HG03025 (cell line): Measurements from ENCODE around the gene ABCA3.

Experiments used
- ATAC-seq: cut with Tn5 transposase; IDR thresholded peaks from one replicate; pipeline ENCODE4 v1.9.1; 2021; ENCODE audit warnings: mild to moderate bottlenecking, moderate library complexity; ENCODE audit not compliant: unreplicated experiment, low FRiP score

ABCA3 gene

DNA sequence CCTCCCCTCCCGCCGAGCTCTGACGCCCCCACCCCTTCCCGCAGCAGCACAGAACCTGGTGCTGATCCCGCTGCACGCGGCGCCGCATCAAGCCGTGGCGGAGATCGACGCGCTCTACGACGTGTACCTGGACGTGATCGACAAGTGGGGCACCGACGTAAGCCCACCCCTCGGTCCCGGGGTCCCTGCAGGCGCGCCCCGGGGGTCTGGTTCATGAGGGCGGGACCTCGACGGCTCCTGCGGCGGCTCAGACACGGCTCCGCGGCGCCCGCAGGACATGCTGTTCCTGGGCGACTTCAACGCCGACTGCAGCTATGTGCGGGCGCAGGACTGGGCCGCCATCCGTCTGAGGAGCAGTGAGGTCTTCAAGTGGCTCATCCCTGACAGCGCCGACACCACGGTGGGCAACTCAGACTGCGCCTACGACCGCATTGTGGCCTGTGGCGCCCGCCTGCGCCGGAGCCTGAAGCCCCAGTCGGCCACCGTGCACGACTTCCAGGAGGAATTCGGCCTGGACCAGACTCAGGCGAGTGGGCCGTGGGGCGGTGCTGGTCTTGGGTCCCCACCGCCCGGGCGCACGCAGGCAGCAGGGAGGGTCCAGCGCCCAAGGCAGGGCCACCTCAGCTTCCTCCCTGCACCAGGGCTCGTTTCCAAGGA is 102.9 kb downstream of the ABCA3 start:
- ATAC-seq = no peak

- no peak for ATAC-seq
Observed at GRCh38 chr16:2237102-2237482, 103.4 kb downstream of the ABCA3 start.

GRCh38 chr16:2236337-2237101 is 104.0 kb downstream of the ABCA3 start, which contains the start of gene DNASE1L2:
TSS of gene DNASE1L2 (plus strand) at chr16:2236444. CDS start at chr16:2236817, 373 bp downstream.
- ATAC-seq = no peak

DNA sequence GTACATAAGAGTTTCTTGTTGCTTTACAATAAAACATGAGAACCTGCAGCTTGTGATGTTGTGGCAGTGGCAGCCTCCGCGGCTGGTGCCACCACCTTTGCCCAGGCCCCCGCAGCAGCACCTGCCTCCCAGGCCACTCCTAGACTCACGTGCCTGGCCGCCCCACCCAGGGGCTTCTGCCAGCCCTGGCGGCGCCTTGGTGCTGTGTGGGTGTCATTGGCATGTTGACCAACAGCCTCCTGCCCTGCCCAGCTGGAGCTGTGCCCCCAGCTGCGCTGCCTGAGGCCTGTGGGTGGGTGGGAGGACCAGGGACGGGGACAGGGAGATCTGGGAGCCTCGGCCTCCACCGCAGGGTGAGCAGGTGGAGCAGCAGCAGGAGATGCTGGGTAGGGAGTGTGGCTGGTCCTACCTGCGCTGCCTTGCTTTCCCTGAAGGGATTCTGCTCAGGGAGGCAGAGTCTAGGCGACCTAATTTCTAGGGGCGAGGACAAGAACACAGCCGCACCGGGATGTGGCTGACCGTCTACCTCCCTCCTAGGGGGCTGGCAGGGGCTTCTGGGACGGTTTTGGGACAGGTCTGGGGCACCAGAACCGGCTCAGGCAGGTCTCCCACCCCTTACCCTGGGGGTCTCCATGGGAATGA is 104.7 kb downstream of the ABCA3 start:
- ATAC-seq = no peak

GRCh38 chr16:2235234-2235651 is 105.3 kb downstream of the ABCA3 start:
- ATAC-seq = no peak

DNA sequence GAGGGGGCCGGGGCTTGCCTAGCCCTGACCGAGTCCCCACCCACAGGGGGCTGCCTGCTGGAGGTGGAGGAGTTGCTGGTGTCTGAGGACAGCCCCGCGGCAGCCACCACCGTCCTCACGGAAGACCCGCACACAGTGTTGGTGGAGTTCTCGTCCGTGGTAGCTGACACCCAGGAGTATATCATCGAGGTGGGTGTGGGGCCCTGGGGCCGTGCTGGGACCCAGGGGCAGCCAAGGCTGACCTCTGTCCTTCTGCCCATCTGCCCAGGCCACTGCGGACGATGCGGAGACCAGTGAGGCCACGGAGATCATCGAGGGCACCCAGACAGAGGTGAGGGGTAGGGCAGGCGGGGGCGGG is 105.7 kb downstream of the ABCA3 start:
- ATAC-seq = no peak

- no peak for ATAC-seq
Observed at GRCh38 chr16:2233872-2234812, 106.4 kb downstream of the ABCA3 start.

DNA sequence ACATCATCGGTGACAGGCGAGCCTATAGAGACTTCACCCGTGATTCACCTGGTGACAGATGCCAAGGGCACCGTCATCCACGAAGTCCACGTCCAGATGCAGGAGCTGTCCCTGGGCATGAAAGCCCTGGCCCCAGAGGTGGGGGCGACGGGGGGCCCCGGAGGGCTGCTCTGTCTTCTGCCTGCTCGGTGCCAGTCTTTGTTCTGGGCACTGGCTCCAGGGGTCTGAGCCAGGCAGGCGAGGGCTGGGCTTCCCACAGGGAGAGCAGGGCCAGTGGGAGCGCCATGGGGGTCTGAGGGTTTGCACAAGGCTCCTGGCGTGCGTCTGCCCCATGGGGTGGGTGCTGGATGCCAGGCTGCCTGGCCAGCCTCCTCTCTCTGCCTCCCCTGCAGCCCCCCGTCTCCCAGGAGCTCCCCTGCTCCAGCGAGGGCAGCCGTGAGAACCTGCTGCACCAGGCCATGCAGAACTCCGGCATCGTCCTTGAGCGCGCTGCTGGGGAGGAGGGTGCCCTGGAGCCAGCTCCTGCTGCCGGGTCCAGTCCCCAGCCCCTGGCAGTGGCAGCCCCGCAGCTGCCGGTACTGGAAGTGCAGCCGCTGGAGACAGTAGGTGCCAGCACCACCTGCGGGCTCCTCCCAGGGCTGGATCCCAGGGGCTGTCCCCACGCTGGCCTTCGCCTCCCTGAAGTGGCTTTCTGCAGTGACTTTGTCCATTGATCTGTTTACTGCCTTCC is 107.3 kb downstream of the ABCA3 start:
- no peak for ATAC-seq

- no peak for ATAC-seq
Observed at GRCh38 chr16:2232094-2232990, 108.2 kb downstream of the ABCA3 start.

GRCh38 chr16:2231016-2231931 is 109.3 kb downstream of the ABCA3 start:
- ATAC-seq = no peak

GRCh38 chr16:2230376-2230775 is 110.2 kb downstream of the ABCA3 start:
- no peak for ATAC-seq

GRCh38 chr16:2229632-2230250 is 110.8 kb downstream of the ABCA3 start:
- no peak for ATAC-seq

DNA sequence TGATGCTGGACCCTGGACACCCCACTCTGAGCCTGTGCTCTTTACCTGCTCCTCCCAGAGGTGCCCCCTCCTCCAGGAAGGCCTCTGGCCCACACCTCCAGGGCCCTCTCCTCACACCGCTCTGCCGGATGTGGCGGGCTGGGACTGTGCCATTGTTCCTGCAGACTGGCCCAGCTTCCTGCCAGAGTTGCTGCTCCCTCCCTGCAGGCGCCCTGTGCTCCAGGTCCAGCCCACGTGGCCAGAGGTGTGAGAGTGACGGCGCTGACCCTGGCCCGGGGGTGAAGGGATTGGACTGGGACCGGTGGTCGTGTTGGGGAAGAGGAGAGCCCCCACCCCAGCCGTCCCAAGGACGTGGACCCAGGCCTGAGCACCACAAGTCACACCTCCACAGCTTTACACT is 111.4 kb downstream of the ABCA3 start:
- ATAC-seq = no peak

GRCh38 chr16:2228161-2228824 is 112.2 kb downstream of the ABCA3 start:
- ATAC-seq = no peak

DNA sequence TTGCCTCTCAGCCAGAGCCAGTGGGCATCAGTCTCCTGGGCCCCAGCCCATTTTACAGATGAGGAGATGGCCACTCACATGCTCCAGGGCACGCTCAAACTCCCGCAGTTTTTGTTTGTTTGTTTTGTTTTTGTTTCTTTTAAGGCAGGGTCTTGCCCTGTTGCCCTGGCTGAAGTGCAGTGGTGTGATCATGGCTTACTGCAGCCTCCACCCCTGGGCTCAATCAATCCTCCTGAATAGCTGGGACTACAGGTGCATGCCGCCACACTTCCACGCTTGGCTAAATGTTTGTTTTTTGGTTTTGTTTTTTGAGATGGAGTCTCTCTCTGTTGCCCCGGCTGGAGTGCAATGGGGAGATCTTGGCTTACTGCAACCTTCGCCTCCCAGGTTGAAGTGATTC is 113.6 kb downstream of the ABCA3 start:
- ATAC-seq = no peak

- ATAC-seq = no peak
Observed at GRCh38 chr16:2226245-2226793, 114.2 kb downstream of the ABCA3 start.
